Common myeloid progenitor, CD34-positive (primary cell): ENCODE measurements around the gene ACBD4.

Source experiments
- CTCF ChIA-PET: fragments of 350-600 bp; sonication (Branson Sonifier 250); formaldehyde crosslinking; loops from one replicate; lab custom pipeline; 2021; ENCODE audit warnings: antibody characterized with exemption; lab: Charles Lee
- POLR2A ChIA-PET: fragments of 350-600 bp; sonication (Branson Sonifier 250); formaldehyde crosslinking; loops from one replicate; lab custom pipeline; 2021; ENCODE audit warnings: antibody characterized with exemption; lab: Charles Lee
- DNase-seq, 3 donors: peaks; one replicate each; pipeline versions ENCODE4 v3.0.0 to v3.0.0-alpha.2; 2013
- H3K27ac ChIP-seq, 2 experiments: 1 replicate in 1 of 2; 2 replicates in 1 of 2; pipeline ENCODE4 v1.7.0; 2013; ENCODE audit warnings: inconsistent platforms in 2 of 2, low read length in 2 of 2, mild to moderate bottlenecking in 2 of 2, low read depth in 1 of 2, moderate library complexity in 1 of 2; ENCODE audit not compliant: severe bottlenecking in 2 of 2, insufficient read depth in 1 of 2, poor library complexity in 1 of 2
- H3K27me3 ChIP-seq, 5 experiments: replicated peaks in 2 of 5; 1 replicate in 3 of 5; 2 replicates in 2 of 5; pipeline versions ENCODE4 v1.6.1 to v1.7.0; 2013; ENCODE audit warnings: low read length in 4 of 5, mild to moderate bottlenecking in 2 of 5, moderate library complexity in 2 of 5, inconsistent platforms in 1 of 5; ENCODE audit not compliant: insufficient read depth in 5 of 5, control insufficient read depth in 4 of 5
- H3K36me3 ChIP-seq, 4 experiments: 1 replicate in 2 of 4; 2 replicates in 2 of 4; pipeline versions ENCODE4 v1.6.1 to v1.7.0; 2013; ENCODE audit warnings: low read length in 3 of 4, control low read depth in 1 of 4, mild to moderate bottlenecking in 1 of 4; ENCODE audit not compliant: control insufficient read depth in 4 of 4, insufficient read depth in 4 of 4
- H3K4me1 ChIP-seq, 4 experiments: 1 replicate in 3 of 4; 2 replicates in 1 of 4; pipeline versions ENCODE4 v1.6.1 to v1.7.1; 2013; ENCODE audit warnings: low read length in 3 of 4, mild to moderate bottlenecking in 3 of 4, control low read depth in 1 of 4, inconsistent platforms in 1 of 4, moderate library complexity in 1 of 4; ENCODE audit not compliant: control insufficient read depth in 4 of 4, insufficient read depth in 4 of 4; ENCODE audit errors: control extremely low read depth in 1 of 4
- H3K4me3 ChIP-seq, 7 experiments: 1 replicate in 4 of 7; 2 replicates in 3 of 7; pipeline versions ENCODE4 v1.5.1 to v1.7.0; 2013; ENCODE audit warnings: mild to moderate bottlenecking in 7 of 7, low read length in 6 of 7, moderate library complexity in 6 of 7, inconsistent platforms in 2 of 7, low read depth in 2 of 7, control low read depth in 1 of 7; ENCODE audit not compliant: insufficient read depth in 4 of 7, control insufficient read depth in 1 of 7; ENCODE audit errors: extremely low read depth in 1 of 7
- H3K9me3 ChIP-seq, 5 experiments: 1 replicate in 4 of 5; 2 replicates in 1 of 5; pipeline versions ENCODE4 v1.6.1 to v1.7.1; 2013; ENCODE audit warnings: low read length in 4 of 5, mild to moderate bottlenecking in 2 of 5, inconsistent platforms in 1 of 5, low read depth in 1 of 5, moderate library complexity in 1 of 5; ENCODE audit not compliant: control insufficient read depth in 4 of 5, insufficient read depth in 2 of 5; ENCODE audit errors: control extremely low read depth in 1 of 5
- WGBS: methylation state at CpG from one replicate; pipeline ENCODE4 v1.1.5; 2013; ENCODE audit not compliant: insufficient coverage; 5-methylcytosine and 5-hydroxymethylcytosine counted together

The ACBD4 gene

GRCh38 chr17:45129940-45130680, 5.4 kb upstream of the ACBD4 start:
- no peak for DNase-seq
- no peaks in the 10 kb centered on the region for H3K36me3 ChIP-seq
- WGBS: 95% methylated on average over 9 of the region's 13 CpGs
- H3K4me1 ChIP-seq: peaks cover 0 to 16% (median 15%) of the 10 kb centered on the region in 4 experiments
- peaks cover 0 to 1% (median 0%) of the 10 kb centered on the region in 5 experiments for H3K27me3 ChIP-seq
- H3K4me3 ChIP-seq: no peak overlapping the region
- CTCF ChIA-PET: interaction anchor here (1.0 to 3.1 kb wide), 7 partner anchors 11 to 67 kb away, joined by 3 to 11 read pairs (median 5); partner anchors contain the start of gene HEXIM1
- H3K9me3 ChIP-seq: no peaks in the 10 kb centered on the region
- H3K27ac ChIP-seq: no peak overlapping the region
- POLR2A ChIA-PET: no interaction called here

- 93% methylated on average over 16 of the region's 17 CpGs for WGBS
- H3K27ac ChIP-seq: no peak overlapping the region
- H3K36me3 ChIP-seq: no peaks in the 10 kb centered on the region
- no peak for DNase-seq
- CTCF ChIA-PET: interaction anchor here (1.1 to 3.1 kb wide), 6 partner anchors 12 to 67 kb away, joined by 4 to 11 read pairs (median 7); partner anchors contain the start of genes HEXIM1 and HEXIM2
- H3K27me3 ChIP-seq: peaks cover 0 to 1% (median 0%) of the 10 kb centered on the region in 5 experiments
- POLR2A ChIA-PET: interaction anchor here (1.0 kb wide), 1 partner anchor 18 kb away, joined by 3 read pairs; no protein-coding TSS in a partner anchor
- H3K4me1 ChIP-seq: peaks cover 0 to 21% (median 20%) of the 10 kb centered on the region in 4 experiments
- H3K9me3 ChIP-seq: no peaks in the 10 kb centered on the region
- H3K4me3 ChIP-seq: no peak overlapping the region
These were observed 4.5 kb upstream of the ACBD4 start for GRCh38 chr17:45130681-45131615.

- Histone ChIP-seq H3K9me3 (no peaks in the 10 kb centered on the region), H3K27me3 (peaks cover 0 to 1% (median 0%) of the 10 kb centered on the region in 5 experiments), H3K27ac (no peak overlapping the region), H3K4me3 (peak overlapping the region; percentile 27 to 85 (median 71)), H3K4me1 (peaks cover 0 to 28% (median 28%) of the 10 kb centered on the region in 4 experiments), H3K36me3 (no peaks in the 10 kb centered on the region)
- WGBS: 12% methylated on average over 38 of the region's 46 CpGs
- ChIA-PET POLR2A (interaction anchor here (1.0 to 1.6 kb wide), 2 partner anchors 16 to 17 kb away, joined by 3 to 4 read pairs; partner anchors contain the start of gene HEXIM1), CTCF (interaction anchor here (0.6 to 3.1 kb wide), 6 partner anchors 15 to 66 kb away, joined by 3 to 11 read pairs (median 4); partner anchors contain the start of gene HEXIM2)
- peak in 2 of 3 donors; percentile 42 to 58 for DNase-seq
These were observed 3.7 kb upstream of the ACBD4 start for GRCh38 chr17:45131616-45132319.

- whole genome bisulfite sequencing: 0% methylated on average over 15 of the region's 36 CpGs
- no peaks in the 10 kb centered on the region for H3K9me3 ChIP-seq
These were observed 3.2 kb upstream of the ACBD4 start, which contains the start of gene PLCD3 for GRCh38 chr17:45132320-45132571. PLCD3 (minus strand) TSS chr17:45132515; CDS start chr17:45132410, 105 bp downstream.

GRCh38 chr17:45132572-45133463, 2.7 kb upstream of the ACBD4 start:
- Histone ChIP-seq H3K4me3 (peak overlapping the region; percentile 62 to 85 (median 73)), H3K27me3 (peaks cover 0 to 1% (median 0%) of the 10 kb centered on the region in 5 experiments), H3K9me3 (no peaks in the 10 kb centered on the region), H3K27ac (peak overlapping the region in 1 of 2 experiments; percentile 77), H3K4me1 (peaks cover 0 to 28% (median 28%) of the 10 kb centered on the region in 4 experiments), H3K36me3 (peaks cover 0 to 3% (median 1%) of the 10 kb centered on the region in 4 experiments)
- CTCF ChIA-PET: interaction anchor here (0.6 to 7.9 kb wide), 8 partner anchors 16 to 176 kb away, joined by 3 to 148 read pairs (median 3); partner anchors contain the start of genes HEXIM1 and HEXIM2
- POLR2A ChIA-PET: interaction anchor here (1.6 kb wide), 1 partner anchor 15 kb away, joined by 4 read pairs; the partner anchor contains the start of gene HEXIM1
- WGBS: 0% methylated on average over 36 of the region's 71 CpGs
- DNase-seq: peak; percentile 67 to 76 (median 72)

More at GRCh38 chr17:45132320-45132571, 3.2 kb upstream of the ACBD4 start, which contains the start of gene PLCD3:
- Histone ChIP-seq H3K4me3 (peak within 1 kb of the TSS; percentile 62 to 85 (median 73)), H3K36me3 (no peaks in the 10 kb centered on the region), H3K4me1 (peaks cover 0 to 28% (median 28%) of the 10 kb centered on the region in 4 experiments), H3K27me3 (peaks cover 0 to 1% (median 0%) of the 10 kb centered on the region in 5 experiments), H3K27ac (peak within 1 kb of the TSS in 1 of 2 experiments; percentile 77)
- DNase-seq: no peak
- CTCF ChIA-PET: interaction anchor here (0.6 to 7.9 kb wide), 6 partner anchors 16 to 65 kb away, joined by 3 to 148 read pairs (median 6); partner anchors contain the start of genes HEXIM1 and HEXIM2
- POLR2A ChIA-PET: interaction anchor here (1.6 kb wide), 1 partner anchor 16 kb away, joined by 4 read pairs; the partner anchor contains the start of gene HEXIM1
